Epithelial cell of umbilical artery (primary cell): ENCODE measurements around the gene TMEM161B. TPM values are rescaled to one million over a fixed set of nuclear protein-coding genes. Genes with fewer than 3 reads are reported as not detected.

ENCODE experiments used
- total RNA-seq: library from RNA; depleted of rRNA; stranded (reverse); fragments of >200 nt; gene quantifications from 2 replicates; pipeline ENCODE4 v1.2.3, GENCODE V29; 2014

TMEM161B gene
- 10.1 and 16.0 TPM in 2 replicates for total RNA-seq

GRCh38 chr5:88268385-88269184 is at the start of gene TMEM161B:
TSS of gene TMEM161B (minus strand) at chr5:88268845. CDS start at chr5:88268723, 122 bp downstream.

